Measurements from ENCODE around the gene KCNH4.
A peak's percentile ranks its signal among the peaks of the same experiment; 100 is the strongest.
"Not testable (repeated sequence)": the region's sequence is repeated elsewhere in the genome, so short reads cannot be mapped to it uniquely, and the experiment has no call there.

KCNH4 gene

GRCh38 chr17:42160531-42160910, 20.4 kb downstream of the KCNH4 start:
- Histone ChIP-seq H3K36me3 (ENCODE audit: insufficient read depth, insufficient read length, low read length) (no peaks in the 10 kb centered on the region), H3K9me3 (ENCODE audit: insufficient read depth, low read length) (no peaks in the 10 kb centered on the region), H3K4me3 (ENCODE audit: insufficient read length, low read depth) (no peak overlapping the region), H3K27me3 (ENCODE audit: insufficient read depth, insufficient read length) (no peaks in the 10 kb centered on the region), H3K9ac (ENCODE audit: insufficient read length, low read depth) (peak overlapping the region; percentile 2), H3K4me1 (ENCODE audit: insufficient read depth, insufficient read length) (peaks cover 29% of the 10 kb centered on the region)
- TF ChIP-seq ZNF274 (IDR thresholded peaks at IDR 0.05; ENCODE audit: low read depth, low read length) (no peak), SUZ12 (IDR thresholded peaks at IDR 0.05; ENCODE audit: extremely low read depth, insufficient read depth, insufficient read length) (no peak), YY1 (IDR thresholded peaks at IDR 0.05; ENCODE audit: insufficient read depth, insufficient read length) (no peak)
- DNase-seq (ENCODE audit: low read depth, low spot score), result no peak

- Histone ChIP-seq H3K4me3 (ENCODE audit: insufficient read length, low read depth) (no peak overlapping the region), H3K36me3 (ENCODE audit: insufficient read depth, insufficient read length, low read length) (no peaks in the 10 kb centered on the region), H3K27me3 (ENCODE audit: insufficient read depth, insufficient read length) (no peaks in the 10 kb centered on the region), H3K4me1 (ENCODE audit: insufficient read depth, insufficient read length) (peaks cover 29% of the 10 kb centered on the region), H3K9me3 (ENCODE audit: insufficient read depth, low read length) (no peaks in the 10 kb centered on the region), H3K9ac (ENCODE audit: insufficient read length, low read depth) (peak overlapping the region; percentile 2)
- TF ChIP-seq ZNF274 (IDR thresholded peaks at IDR 0.05; ENCODE audit: low read depth, low read length), result no peak
- no peak for TF ChIP-seq YY1 (IDR thresholded peaks at IDR 0.05; ENCODE audit: insufficient read depth, insufficient read length)
- no peak for TF ChIP-seq SUZ12 (IDR thresholded peaks at IDR 0.05; ENCODE audit: extremely low read depth, insufficient read depth, insufficient read length)
- DNase-seq (ENCODE audit: low read depth, low spot score), result no peak
These were observed 21.0 kb downstream of the KCNH4 start for GRCh38 chr17:42159796-42160530.

GRCh38 chr17:42155614-42156045, 25.3 kb downstream of the KCNH4 start:
- H3K4me3 ChIP-seq (ENCODE audit: insufficient read length, low read depth), result peak overlapping the region; percentile 64

GRCh38 chr17:42153919-42154742, 26.8 kb downstream of the KCNH4 start:
- peaks cover 18% of the 10 kb centered on the region for H3K4me1 ChIP-seq (ENCODE audit: insufficient read depth, insufficient read length)
- no peaks in the 10 kb centered on the region for H3K27me3 ChIP-seq (ENCODE audit: insufficient read depth, insufficient read length)
- no peaks in the 10 kb centered on the region for H3K9me3 ChIP-seq (ENCODE audit: insufficient read depth, low read length)
- TF ChIP-seq YY1 (IDR thresholded peaks at IDR 0.05; ENCODE audit: insufficient read depth, insufficient read length) (no peak), SUZ12 (IDR thresholded peaks at IDR 0.05; ENCODE audit: extremely low read depth, insufficient read depth, insufficient read length) (no peak), ZNF274 (IDR thresholded peaks at IDR 0.05; ENCODE audit: low read depth, low read length) (no peak)
- peaks cover 39% of the 10 kb centered on the region for H3K36me3 ChIP-seq (ENCODE audit: insufficient read depth, insufficient read length, low read length)
- DNase-seq (ENCODE audit: low read depth, low spot score), result no peak
- H3K4me3 ChIP-seq (ENCODE audit: insufficient read length, low read depth), result peak overlapping the region; percentile 77
- peak overlapping the region; percentile 91 for H3K9ac ChIP-seq (ENCODE audit: insufficient read length, low read depth)

More at GRCh38 chr17:42155614-42156045, 25.3 kb downstream of the KCNH4 start:
- peak overlapping the region; percentile 79 for H3K9ac ChIP-seq (ENCODE audit: insufficient read length, low read depth)
- DNase-seq (ENCODE audit: low read depth, low spot score), result no peak
- H3K9me3 ChIP-seq (ENCODE audit: insufficient read depth, low read length), result no peaks in the 10 kb centered on the region
- no peaks in the 10 kb centered on the region for H3K27me3 ChIP-seq (ENCODE audit: insufficient read depth, insufficient read length)
- TF ChIP-seq SUZ12 (IDR thresholded peaks at IDR 0.05; ENCODE audit: extremely low read depth, insufficient read depth, insufficient read length), result no peak
- no peak for TF ChIP-seq YY1 (IDR thresholded peaks at IDR 0.05; ENCODE audit: insufficient read depth, insufficient read length)
- no peak for TF ChIP-seq ZNF274 (IDR thresholded peaks at IDR 0.05; ENCODE audit: low read depth, low read length)
- H3K4me1 ChIP-seq (ENCODE audit: insufficient read depth, insufficient read length), result peaks cover 24% of the 10 kb centered on the region
- peaks cover 27% of the 10 kb centered on the region for H3K36me3 ChIP-seq (ENCODE audit: insufficient read depth, insufficient read length, low read length)

- H3K9me3 ChIP-seq (ENCODE audit: insufficient read depth, low read length), result no peaks in the 10 kb centered on the region
- TF ChIP-seq ZNF274 (IDR thresholded peaks at IDR 0.05; ENCODE audit: low read depth, low read length) (no peak), YY1 (IDR thresholded peaks at IDR 0.05; ENCODE audit: insufficient read depth, insufficient read length) (no peak), SUZ12 (IDR thresholded peaks at IDR 0.05; ENCODE audit: extremely low read depth, insufficient read depth, insufficient read length) (no peak)
- H3K27me3 ChIP-seq (ENCODE audit: insufficient read depth, insufficient read length), result no peaks in the 10 kb centered on the region
- DNase-seq (ENCODE audit: low read depth, low spot score), result no peak
- H3K4me3 ChIP-seq (ENCODE audit: insufficient read length, low read depth), result no peak overlapping the region
- H3K9ac ChIP-seq (ENCODE audit: insufficient read length, low read depth), result no peak overlapping the region
- peaks cover 2% of the 10 kb centered on the region for H3K4me1 ChIP-seq (ENCODE audit: insufficient read depth, insufficient read length)
- peaks cover 75% of the 10 kb centered on the region for H3K36me3 ChIP-seq (ENCODE audit: insufficient read depth, insufficient read length, low read length)
These were observed 33.9 kb downstream of the KCNH4 start for GRCh38 chr17:42146911-42147607.

- not testable (repeated sequence) for H3K9ac ChIP-seq (ENCODE audit: insufficient read length, low read depth)
These were observed 37.8 kb downstream of the KCNH4 start for GRCh38 chr17:42143138-42143537.

More at GRCh38 chr17:42143138-42143537, 37.8 kb downstream of the KCNH4 start:
- not testable (repeated sequence) for H3K9me3 ChIP-seq (ENCODE audit: insufficient read depth, low read length); H3K4me1 ChIP-seq (ENCODE audit: insufficient read depth, insufficient read length); H3K4me3 ChIP-seq (ENCODE audit: insufficient read length, low read depth); H3K27me3 ChIP-seq (ENCODE audit: insufficient read depth, insufficient read length); DNase-seq (ENCODE audit: low read depth, low spot score)
- H3K36me3 ChIP-seq (ENCODE audit: insufficient read depth, insufficient read length, low read length), result peaks cover 70% of the 10 kb centered on the region

Data from NT2/D1 (cell line).